Peyer's patch (tissue), 4 donors: Measurements from ENCODE around the gene HNRNPM.

ENCODE experiments used
- POLR2A ChIP-seq, 2 donors: fragments of 450-650 bp; IDR thresholded peaks; one replicate each; pipeline ENCODE4 v1.5.1; 2017; ENCODE audit warnings: antibody characterized with exemption in 2 of 2, mild to moderate bottlenecking in 2 of 2, moderate library complexity in 2 of 2
- TF ChIP-seq, protein P1 (sequence below), 6 experiments: fragments of 450-650 bp in 4 of 6; fragments of 200-600 bp in 2 of 6; sonication (generic) in 1 of 6; IDR thresholded peaks; one replicate each; pipeline ENCODE4 v1.5.1; 2017 to 2019; ENCODE audit warnings: antibody characterized with exemption in 6 of 6, mild to moderate bottlenecking in 3 of 6, moderate library complexity in 1 of 6

DNA sequence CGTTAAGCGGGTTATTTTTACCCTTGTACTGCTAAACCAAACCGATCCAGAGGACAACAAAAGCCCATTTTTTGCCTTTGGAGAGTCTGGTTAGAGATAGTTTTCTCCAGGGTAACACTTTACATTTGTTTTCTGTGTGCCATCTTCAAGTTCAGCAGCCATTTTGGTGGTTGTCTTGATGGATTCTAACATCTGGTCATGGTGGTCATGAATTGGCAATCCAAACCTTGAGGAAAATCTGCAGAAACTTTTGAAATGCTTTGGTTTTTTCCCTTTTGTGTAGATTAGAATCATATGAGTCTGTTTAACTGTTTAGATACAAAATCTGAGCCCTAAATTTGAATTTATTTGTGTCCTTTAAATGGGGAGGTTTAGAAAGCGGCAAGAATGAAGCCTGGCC is 16.6 kb downstream of the HNRNPM start:
- TF ChIP-seq, protein P1, sequence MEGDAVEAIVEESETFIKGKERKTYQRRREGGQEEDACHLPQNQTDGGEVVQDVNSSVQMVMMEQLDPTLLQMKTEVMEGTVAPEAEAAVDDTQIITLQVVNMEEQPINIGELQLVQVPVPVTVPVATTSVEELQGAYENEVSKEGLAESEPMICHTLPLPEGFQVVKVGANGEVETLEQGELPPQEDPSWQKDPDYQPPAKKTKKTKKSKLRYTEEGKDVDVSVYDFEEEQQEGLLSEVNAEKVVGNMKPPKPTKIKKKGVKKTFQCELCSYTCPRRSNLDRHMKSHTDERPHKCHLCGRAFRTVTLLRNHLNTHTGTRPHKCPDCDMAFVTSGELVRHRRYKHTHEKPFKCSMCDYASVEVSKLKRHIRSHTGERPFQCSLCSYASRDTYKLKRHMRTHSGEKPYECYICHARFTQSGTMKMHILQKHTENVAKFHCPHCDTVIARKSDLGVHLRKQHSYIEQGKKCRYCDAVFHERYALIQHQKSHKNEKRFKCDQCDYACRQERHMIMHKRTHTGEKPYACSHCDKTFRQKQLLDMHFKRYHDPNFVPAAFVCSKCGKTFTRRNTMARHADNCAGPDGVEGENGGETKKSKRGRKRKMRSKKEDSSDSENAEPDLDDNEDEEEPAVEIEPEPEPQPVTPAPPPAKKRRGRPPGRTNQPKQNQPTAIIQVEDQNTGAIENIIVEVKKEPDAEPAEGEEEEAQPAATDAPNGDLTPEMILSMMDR (IDR thresholded peaks at IDR 0.05), result no peak
- TF ChIP-seq POLR2A (IDR thresholded peaks at IDR 0.05), result no peak
